NOMO-1 treated with DMSO at 0.1 percent for 48 hours (cell line): ENCODE results near the gene TECPR1.

ENCODE experiments used
- DNase-seq: peaks from one replicate; lab custom pipeline; 2025; ENCODE audit not compliant: unreplicated experiment; lab: John Stamatoyannopoulos, UW

TECPR1 gene

DNA sequence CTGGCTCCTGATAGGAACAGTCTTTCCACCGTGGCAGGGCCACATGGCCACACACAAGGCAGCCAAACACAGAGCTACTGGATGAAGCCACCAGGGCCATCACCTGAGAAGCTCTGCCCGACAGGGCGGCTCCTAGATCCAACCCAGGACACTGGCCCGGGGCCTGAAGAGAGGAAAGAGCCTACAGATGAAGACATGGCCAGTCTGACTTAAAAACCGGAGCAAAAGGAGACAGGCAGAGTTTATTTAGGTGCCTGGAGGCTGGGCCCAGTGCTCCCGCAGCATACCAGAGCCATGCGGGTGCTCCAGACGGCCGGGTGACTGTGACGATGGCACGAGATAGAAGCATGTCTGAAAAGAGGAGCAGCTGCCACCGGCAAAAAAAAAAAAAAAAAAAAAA is 3.9 kb downstream of the TECPR1 start:
- DNase-seq = no peak

DNA sequence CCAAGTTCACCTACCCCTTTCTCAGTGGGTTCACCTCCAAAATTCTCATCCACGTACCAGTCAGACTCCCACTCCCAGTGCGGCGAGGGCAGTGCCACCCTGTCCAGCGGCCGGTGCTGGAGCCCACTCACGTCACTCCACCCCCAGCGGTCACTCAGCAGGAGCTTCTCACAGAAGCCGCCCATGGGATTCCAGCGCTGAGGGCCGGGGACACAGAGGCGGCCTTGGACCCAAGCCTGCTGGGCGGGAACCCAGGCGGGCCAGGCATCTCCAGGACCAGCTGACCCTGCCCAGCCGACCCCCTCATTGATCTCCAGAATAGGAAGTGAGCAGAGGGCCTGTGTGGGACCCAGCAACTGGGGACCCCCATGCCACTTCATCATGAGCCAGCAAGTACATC is 7.2 kb downstream of the TECPR1 start:
- DNase-seq = no peak

DNA sequence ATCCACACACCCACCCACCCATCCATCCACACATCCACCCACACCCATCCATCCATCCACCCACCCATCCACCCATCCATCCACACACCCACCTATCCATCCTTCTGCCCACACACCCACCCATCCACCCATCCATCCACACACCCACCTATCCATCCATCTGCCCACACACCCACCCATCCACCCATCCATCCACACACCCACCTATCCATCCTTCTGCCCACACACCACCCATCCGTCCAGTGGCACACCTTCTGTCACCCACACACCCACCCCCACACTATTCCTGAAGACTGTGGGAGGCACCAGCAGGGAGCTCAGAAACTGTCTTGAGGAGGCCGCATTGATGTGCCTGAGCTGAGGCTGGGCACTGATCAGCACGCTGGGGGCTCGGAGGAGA is 9.1 kb downstream of the TECPR1 start:
- no peak for DNase-seq

DNA sequence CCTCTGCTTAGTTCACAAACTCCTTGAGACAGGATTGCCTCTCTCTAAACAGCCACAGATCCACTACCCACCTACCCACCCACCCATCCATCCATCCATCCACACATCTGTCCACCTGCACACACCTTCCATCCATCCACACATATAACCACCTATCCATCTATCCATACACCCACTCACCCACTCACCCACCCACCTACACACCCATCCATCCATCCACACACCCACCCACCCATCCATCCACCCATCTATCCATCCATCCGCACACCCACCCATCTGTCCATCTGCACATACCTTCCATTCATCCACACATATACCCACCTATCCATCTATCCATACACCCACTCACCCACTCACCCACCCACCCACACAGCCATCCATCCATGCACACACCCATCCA is 9.7 kb downstream of the TECPR1 start:
- no peak for DNase-seq

DNA sequence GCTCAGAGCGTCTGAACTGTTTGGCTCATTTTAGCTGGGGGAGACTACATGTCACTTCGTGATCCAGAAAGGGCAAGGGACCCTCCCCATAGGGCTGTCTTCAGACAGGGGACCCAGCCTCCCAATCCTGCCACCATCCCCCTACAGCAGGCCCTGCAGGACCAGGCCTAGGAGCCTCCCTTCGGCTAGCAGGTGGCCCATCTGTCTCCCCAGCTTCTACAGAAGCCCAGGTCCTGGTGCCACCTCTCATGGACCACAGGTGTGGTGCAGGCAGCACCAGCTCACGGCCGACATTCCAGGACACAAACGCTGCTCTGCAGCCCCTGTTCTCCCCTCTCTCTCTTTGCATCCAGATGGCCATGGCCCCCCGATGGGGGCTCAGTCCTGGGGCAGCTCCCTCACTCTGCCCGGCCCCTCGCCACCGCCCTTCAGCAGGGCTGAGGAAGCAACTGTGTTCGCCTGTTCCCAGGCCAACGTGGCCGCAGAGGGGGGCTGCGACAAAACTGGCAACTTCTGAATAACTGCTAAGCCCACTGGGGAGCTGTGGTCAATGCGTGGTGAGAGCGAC is 10.3 kb downstream of the TECPR1 start:
- no peak for DNase-seq

DNA sequence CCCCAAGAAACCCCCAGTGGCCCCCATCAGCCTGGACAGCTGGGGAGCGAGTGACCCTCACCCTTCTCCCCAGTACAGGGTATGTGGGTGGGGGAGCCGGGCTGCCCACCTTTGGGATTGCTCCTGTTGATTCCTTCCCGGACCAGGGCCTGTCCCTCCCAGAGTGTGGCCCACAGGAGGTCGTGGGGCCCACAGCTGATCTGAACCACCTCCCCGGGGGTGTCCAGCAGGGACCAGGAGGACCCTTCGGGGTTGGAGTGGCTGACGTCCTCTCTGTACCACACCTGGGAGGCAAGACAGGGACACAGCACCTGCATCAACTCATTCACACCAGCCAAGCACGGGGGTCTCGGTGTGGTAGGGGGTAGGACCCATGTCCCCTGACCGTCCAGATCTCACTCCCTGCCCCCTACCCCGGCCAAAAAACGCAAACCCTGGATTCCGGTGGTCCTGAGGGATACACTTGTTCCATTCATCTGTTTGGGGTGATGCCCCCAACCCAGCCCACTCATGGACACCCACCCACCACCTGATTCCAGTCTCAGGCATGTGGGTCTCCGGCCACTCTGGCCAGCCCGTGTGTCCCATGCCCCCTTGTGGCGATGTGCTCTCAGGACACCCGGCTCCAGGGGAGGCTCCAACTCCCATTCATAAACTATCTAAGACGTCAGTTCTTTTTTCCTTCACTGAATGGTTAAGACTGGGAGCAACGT is 10.9 kb downstream of the TECPR1 start:
- peak; percentile 37 for DNase-seq

DNA sequence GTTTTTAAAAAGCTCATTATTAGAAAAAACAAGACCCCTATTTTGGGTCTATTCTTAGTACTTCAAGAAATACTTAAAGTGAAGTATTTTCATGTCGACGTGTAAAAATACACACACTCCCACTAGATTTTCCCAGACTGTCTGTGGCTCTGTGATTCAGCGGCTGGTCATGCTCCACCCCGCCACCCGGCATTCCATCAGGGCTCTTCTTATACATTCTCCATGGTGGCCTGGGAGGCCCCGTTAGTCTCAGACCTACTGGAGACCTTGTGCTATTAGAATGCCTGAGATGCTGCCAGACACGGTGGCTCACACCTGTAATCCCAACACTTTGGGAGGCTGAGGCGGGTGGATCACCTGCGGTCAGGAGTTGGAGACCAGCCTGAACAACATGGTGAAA is 13.1 kb downstream of the TECPR1 start:
- DNase-seq = no peak

DNA sequence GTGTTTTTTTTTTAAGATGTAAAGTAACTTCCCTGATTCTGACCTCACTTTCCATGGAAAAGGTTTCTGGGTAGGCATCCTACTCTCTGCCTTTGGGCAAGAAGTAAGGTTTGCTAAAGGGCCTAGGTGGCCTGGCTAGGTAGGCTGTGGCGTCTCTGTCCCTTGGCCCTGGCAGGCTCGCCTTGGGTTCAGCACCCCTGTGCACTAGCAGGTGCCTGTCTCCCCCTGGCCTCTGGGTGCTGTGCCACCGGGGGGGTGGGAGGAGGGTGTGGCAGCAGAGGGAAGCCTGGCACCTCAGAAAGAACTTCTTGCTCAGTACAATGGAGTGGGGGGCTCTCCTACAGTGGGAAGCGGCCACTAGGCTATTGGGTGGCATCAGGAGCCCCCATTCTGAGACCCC is 14.0 kb downstream of the TECPR1 start:
- DNase-seq = no peak

DNA sequence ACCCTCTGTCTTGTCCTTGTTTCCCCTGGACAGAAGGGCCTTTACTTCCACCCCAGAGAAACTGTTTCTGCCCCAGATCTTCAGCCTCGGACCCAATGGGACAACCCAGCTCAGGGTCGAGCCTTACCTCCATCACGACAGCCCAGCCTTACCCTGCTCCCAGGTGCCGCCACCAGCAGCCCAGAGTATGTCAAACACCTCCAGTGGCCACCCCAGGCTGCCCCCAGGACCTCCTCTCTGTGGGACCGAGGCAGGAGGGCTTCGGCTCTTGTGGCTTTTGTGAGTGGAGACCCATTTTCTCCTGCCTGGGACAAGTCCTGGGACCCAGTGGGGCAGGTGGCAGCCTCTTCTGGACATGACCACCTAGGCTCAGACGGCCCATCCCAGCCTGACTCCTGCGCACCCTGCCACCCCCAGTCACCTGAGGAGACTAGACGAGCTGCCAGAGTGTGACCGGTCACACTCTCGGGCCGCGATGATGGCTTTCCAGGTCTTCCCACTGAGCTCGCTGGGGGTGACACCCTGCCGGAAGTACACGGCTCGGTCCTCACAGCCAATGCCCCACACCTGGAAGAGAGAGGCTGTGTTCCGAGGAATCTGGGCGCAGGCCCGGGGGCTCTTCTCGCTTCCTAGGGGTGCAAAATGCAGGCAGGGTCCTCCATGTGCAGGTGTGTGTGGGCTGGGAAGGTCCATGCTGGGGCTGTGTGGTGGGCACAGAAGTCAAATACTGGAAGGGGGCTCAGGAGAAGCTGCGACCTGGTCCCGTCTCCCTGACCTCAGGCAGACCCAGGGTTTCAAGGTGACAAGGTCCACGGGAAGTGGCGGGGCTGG is 15.5 kb downstream of the TECPR1 start:
- DNase-seq = no peak

DNA sequence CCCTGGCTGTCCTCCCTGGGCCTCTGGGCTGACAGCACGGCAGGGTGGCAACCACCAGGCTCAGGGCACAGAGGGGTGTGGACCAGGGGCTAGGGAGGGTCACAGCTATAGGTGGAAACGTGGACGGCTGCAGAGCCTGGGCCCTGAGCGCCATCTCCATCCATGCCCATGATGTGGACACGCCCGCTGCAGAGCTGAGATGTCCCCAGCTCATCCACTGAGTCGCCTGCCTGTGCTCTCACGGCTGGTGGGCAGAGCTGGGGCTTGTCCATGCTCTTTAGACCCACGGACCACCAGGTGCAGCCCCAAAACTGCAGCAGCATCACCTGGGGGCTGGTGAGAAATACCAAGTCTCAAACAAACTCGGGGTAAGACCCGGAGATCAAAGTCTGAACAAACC is 16.1 kb downstream of the TECPR1 start:
- DNase-seq = no peak

DNA sequence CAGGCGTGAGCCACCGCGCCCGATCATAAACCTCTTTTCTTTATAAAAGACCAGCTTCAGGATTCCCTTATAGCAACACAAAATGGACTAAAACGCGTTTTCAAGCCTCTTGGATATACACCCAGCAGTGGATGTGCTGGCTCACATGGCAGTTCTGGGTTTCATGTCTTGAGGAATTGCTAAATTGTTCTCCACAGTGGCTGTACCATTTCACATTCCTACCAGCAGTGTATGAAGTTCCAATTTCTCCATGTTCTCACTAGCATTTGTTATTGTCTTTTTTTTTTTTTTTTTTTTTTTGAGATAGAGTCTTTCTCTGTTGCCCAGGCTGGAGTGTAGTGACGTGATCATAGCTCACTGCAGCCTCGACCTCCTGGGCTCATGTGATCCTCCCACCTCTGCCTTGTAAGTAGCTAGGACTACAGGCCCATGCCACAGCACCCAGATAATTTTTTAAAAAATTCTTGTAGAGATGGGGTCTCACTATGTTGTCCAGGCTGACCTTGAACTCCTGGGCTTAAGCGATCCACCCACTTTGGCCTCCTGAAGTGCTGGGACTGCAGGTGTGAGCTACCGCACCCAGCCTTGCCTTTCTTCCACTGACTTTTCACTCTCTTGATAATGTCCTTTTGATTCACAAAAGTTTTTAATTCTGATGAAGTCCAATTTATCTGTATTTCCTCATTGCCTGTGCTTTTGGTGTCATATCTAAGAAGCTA is 17.4 kb downstream of the TECPR1 start:
- no peak for DNase-seq

DNA sequence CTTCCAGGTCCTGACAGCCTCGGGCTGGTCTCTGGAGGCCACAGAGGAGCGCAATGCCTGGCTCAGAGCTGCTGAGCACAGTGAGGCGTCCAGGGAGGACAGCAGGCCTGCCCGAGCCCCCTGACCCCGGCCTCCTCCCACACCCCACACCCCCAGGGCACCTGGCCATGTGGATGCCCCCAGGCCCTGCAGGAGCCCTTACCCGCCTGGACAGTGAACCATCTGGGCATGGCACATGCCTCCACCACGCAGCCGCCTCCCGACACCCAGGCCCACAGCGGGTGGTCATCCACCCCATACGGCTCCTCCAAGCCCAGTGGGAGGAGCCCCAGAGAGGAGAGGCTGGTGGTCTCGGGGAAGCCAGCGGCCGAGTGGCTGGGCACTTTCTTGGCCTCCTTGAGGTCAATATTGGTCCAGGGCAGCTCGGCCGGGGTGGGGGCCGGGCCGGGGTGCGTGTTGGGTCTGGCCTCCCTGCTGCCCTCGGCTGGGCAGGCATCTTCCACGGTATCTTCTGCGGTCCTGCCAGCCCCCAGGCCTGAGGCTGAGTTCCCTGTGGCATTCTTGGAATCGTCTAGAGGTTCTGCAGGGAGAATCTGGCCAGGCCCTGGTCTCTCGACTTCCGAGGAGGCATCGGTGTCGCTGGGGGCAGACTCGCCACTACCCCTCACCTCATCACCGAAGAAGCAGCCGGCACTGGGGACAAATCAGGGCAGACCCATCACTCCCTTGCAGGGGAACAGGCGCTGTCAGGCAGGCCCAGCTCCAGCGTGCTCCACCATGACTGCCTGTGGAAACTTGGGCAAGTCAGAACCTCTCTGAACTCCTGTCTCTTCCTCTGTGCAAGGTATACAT is 18.6 kb downstream of the TECPR1 start:
- no peak for DNase-seq

DNA sequence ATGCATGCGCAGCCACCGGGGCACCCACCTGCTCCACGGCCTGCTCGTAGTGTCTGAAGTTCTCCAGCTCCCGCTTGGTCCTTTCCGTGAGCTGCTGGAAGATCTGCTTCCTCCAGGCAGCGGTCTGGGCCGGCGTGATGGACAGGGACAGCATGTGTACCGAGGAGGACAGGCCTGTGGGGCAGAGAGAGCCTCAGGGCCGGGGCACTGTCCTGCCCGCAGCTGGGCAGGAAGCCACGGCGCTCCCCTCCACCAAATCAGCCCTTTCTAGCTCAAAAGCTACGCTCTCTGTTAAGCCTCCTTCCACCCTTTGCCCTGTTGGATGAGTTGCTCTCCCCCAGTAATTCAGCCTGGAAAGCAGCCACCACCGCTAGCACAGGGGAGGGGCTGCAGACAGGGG is 19.2 kb downstream of the TECPR1 start:
- no peak for DNase-seq

DNA sequence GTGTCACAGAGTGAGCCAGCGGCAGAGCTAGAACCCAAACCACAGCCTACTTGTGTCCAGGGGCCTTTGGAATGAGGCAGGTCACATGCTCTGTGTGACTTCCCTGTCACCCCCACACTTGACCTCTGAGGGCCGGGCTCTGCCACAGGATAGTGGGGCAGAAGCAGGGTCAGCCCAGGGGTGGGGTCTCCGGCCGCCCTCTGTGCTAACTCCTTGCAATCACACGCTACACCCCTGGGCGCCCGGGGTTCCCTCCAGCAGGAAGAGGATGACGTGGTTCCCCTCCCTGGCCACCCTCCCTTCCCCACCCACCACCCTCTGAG is 19.8 kb downstream of the TECPR1 start:
- DNase-seq = no peak

DNA sequence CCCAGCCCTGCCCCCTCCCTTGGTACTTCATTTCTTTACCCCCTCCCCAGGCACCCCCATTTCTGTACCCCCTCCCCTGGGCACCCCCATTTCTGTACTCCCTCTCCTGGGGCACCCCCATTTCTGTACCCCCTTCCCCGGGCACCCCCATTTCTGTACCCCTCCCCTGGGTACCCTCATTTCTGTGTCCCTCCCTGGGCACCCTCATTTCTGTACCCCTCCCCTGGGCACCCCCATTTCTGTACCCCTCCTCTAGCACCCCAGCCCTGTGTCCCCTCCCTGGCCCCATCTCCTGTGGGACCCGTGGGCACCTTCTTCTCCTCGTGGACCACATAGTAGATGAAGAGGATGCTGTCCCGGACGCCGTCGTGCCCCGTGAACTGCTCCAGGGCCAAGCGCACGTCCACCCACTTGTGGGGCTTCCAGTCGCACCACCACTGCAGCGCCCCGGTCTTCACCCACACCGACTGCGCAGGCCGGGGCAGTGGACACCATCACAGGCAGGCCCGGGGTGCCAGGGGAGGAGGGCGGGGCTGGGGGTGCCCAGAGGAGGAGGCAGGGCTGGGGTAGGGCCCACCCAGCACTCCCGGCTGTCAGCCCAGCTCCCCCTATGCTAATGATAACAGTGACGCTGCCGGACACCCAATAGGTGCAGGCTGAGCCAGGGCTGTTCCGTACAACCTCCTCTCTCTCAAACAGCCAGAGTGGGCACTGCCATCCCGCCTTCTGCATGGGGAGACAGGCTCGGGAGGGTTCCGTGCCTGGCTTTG is 20.4 kb downstream of the TECPR1 start:
- DNase-seq = no peak

DNA sequence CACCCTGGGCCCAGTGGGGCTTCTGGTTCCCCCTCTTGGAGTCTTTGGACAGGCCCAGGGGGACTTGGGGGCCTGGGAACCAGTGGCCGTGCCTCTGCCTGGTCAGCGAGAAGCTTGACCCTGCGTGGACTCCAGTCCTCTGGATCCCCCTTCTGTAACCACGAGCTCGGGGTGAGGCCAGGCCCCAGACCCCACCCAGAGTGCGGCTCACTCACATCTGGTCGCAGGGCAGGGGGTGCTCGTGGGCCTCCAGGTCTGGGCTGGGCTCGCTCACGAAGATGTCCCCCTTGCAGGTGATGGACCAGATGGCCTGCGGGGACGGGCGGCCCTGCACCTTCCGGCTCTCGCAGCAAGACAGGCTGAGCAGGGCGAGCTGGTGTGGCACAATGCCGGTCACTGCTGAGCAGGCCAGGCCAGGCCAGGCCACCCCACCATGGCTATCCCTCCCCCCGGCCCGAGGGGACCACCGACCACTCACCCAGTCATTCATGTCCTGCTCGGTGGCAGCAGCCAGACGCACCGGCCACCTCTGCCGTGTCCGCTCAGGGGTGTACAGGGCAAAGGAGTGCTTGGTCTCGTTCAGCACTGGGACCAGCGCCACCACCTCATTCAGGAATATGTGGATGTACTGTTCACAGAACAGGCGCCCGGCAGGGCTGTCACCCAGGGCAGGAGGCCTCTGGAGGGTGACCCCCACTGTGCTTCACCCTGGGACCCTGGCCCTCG is 21.1 kb downstream of the TECPR1 start:
- no peak for DNase-seq

DNA sequence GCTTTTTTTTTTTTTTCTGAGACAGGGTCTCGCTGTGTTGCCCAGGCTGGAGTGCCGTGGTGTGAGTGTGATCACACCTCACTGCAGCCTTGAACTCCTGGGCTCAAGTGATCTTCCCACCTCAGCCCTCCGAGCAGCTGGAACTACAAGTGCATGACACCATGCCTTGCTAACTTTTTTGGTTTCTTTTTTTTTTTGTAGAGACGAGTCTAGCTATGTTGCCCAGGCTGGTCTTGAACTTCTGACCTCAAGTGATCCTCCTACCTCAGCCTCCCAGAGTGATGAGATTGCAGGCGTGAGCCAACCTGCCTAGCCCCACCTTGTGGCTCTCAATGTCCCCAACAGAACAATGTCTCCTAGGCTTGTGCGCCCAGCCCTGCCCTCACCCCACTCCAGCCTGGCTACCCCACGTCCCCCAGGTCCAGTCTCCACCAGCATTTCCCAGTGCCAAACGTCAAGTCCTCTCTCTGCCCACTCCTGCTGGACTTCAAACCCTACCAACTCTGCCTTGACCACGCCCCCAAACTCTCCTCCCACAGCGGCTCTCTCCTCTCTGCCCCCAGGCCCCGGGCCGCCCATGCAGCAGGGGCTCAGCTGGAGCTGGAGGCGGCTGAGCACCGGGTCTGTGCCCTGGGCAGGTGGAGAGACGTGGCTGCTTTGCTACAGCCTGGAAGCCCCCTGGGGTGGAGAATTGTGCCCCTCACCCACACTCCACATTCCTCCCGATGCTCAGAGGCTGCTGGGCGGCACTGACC is 21.9 kb downstream of the TECPR1 start:
- no peak for DNase-seq

DNA sequence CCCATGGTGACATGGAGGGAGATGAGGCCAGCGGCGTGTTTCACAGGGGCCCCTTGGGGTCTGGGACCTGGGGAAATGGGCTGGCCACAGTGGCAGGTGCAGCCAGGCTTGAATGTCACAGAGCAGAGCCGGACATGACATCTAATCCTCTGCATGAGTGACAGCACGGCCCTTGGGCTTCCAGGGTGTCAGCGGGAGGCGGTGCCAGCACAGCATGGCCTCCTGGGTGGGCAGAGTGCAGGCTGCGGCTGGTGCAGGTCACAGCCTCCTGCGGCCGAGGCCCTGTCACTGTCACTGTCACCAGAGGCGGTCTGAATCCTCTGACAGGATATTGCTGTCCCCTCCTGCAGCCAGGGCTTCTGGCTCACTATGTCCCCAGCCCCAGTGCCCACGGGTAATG is 22.6 kb downstream of the TECPR1 start:
- DNase-seq = no peak

DNA sequence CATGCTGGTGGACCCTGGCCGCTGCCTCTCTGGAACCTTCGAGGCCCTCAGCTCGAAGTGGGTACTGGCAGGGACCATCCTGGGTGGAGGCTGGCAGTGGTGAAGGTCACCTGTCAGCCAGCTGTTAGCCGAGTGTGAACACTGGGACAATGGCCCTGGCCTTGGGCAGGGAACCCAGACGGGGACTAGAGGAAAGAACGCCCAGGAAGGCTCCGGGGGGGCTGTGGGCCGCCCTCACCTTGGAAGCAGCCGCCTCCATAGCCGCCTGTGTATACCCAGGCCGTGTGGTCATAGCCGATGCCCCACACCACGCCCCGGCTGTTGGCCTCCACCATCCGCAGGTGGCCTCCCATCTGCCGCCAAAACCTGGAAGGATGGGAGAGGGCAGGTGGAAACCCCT is 23.2 kb downstream of the TECPR1 start:
- no peak for DNase-seq
